Stomach (tissue), 9 donors: ENCODE measurements around the gene PLCG2. TPM values are rescaled to one million over a fixed set of nuclear protein-coding genes. Genes with fewer than 3 reads are reported as not detected.

Experiments used
- DNase-seq, 2 donors: peaks; one replicate each; pipeline versions ENCODE4 v3.0.0 to v3.0.0-alpha.2; 2013 to 2019
- H3K27ac ChIP-seq, 5 donors: fragments of 200-600 bp in 4 of 5; sonication (generic) in 4 of 5; one replicate each; pipeline ENCODE4 v1.5.1; 2013 to 2019; ENCODE audit warnings: mild to moderate bottlenecking in 1 of 5, moderate library complexity in 1 of 5
- H3K27me3 ChIP-seq, 3 donors: fragments of 200-600 bp; sonication (generic); one replicate each; pipeline ENCODE4 v1.5.1; 2017 to 2019; ENCODE audit warnings: mixed run types in 1 of 3
- H3K36me3 ChIP-seq, 4 donors: fragments of 200-600 bp; sonication (generic); 1 replicate in 3 of 4; 2 replicates in 1 of 4; pipeline ENCODE4 v1.5.1; 2016 to 2019
- H3K4me1 ChIP-seq, 4 donors: fragments of 200-600 bp; sonication (generic); one replicate each; pipeline ENCODE4 v1.5.1; 2016 to 2019
- H3K4me3 ChIP-seq, 4 donors: fragments of 200-600 bp; sonication (generic) in 3 of 4; one replicate each; pipeline ENCODE4 v1.5.1; 2016 to 2019; ENCODE audit warnings: mild to moderate bottlenecking in 1 of 4
- H3K9me3 ChIP-seq, 4 donors: fragments of 200-600 bp; sonication (generic); one replicate each; pipeline ENCODE4 v1.5.1; 2016 to 2019
- CTCF ChIP-seq, 7 experiments: fragments of 450-650 bp in 4 of 7; fragments of 200-600 bp in 3 of 7; sonication (generic) in 3 of 7; IDR thresholded peaks; one replicate each; pipeline ENCODE4 v1.5.1; 2016 to 2019; ENCODE audit warnings: antibody characterized with exemption in 7 of 7, control low read depth in 2 of 7, mild to moderate bottlenecking in 1 of 7
- EP300 ChIP-seq: sonication (generic); formaldehyde crosslinking; IDR thresholded peaks from one replicate; pipeline ENCODE4 v1.6.1; 2017; ENCODE audit warnings: antibody characterized with exemption
- POLR2A ChIP-seq, 4 donors: fragments of 450-650 bp; IDR thresholded peaks; one replicate each; pipeline ENCODE4 v1.6.1; 2016; ENCODE audit warnings: antibody characterized with exemption in 4 of 4, control low read depth in 2 of 4, mild to moderate bottlenecking in 1 of 4, moderate library complexity in 1 of 4
- POLR2AphosphoS5 ChIP-seq, 3 donors: sonication (generic); formaldehyde crosslinking; IDR thresholded peaks; one replicate each; pipeline ENCODE4 v1.6.1; 2016; ENCODE audit warnings: antibody characterized with exemption in 3 of 3
- WGBS, 5 donors: extraction: QIAGEN DNeasy Blood & Tissue Kit in 3 of 5; methylation state at CpG; one replicate each; pipeline versions ENCODE4 v1.1.5 to v1.1.7; 2013 to 2018; 5-methylcytosine and 5-hydroxymethylcytosine counted together
- intact Hi-C: fragments of 100-400 bp; cut with DNase I; formaldehyde crosslinking; loops from one replicate; pipeline ENCODE4 v1.15.1; 2023; ENCODE audit warnings: low total_unique reads
- polyA plus RNA-seq, 3 donors: library from polyadenylated mRNA; stranded (reverse); fragments of 200-250 nt; gene quantifications; one replicate each; pipeline ENCODE4 v1.2.3, GENCODE V29; 2013
- total RNA-seq, 5 donors: library from RNA; depleted of rRNA; stranded (reverse); fragments of >200 nt; gene quantifications; one replicate each; pipeline versions ENCODE4 v1.1.0 to v1.2.3, GENCODE V29; 2014 to 2016
- donor health status: healthy with polysubstance abuse.
- donor health status: Bipolar disorder and iron deficiency.
- donor health status: healthy.

PLCG2 gene
- total and polyA plus RNA-seq, 8 donors = 0.87 to 68.5 (median 11.1) TPM

GRCh38 chr16:81878529-81878928 is 99.4 kb downstream of the PLCG2 start:
- peaks cover 0 to 10% (median 7%) of the 10 kb centered on the region in 4 donors for H3K4me1 ChIP-seq
- H3K4me3 ChIP-seq = no peak overlapping the region
- TF ChIP-seq CTCF (IDR thresholded peaks at IDR 0.05) (no peak), EP300 (no peak), POLR2AphosphoS5 (IDR thresholded peaks at IDR 0.05) (no peak), POLR2A (IDR thresholded peaks at IDR 0.05) (no peak)
- no peak for DNase-seq
- H3K27me3 ChIP-seq = no peaks in the 10 kb centered on the region
- H3K36me3 ChIP-seq = peaks cover 0 to 5% (median 0%) of the 10 kb centered on the region in 4 donors
- WGBS, 5 donors = 85 to 87% (median 85%) methylated on average over 10 of the region's 10 CpGs
- H3K9me3 ChIP-seq = no peaks in the 10 kb centered on the region
- intact Hi-C loops = no loop called here
- H3K27ac ChIP-seq = no peak overlapping the region

GRCh38 chr16:81879625-81880024 is 100.5 kb downstream of the PLCG2 start:
- TF ChIP-seq POLR2AphosphoS5 (IDR thresholded peaks at IDR 0.05) (no peak), EP300 (no peak), CTCF (IDR thresholded peaks at IDR 0.05) (no peak), POLR2A (IDR thresholded peaks at IDR 0.05) (no peak)
- no peaks in the 10 kb centered on the region for H3K4me1 ChIP-seq
- 71 to 81% (median 73%) methylated on average over 7 of the region's 7 CpGs for WGBS, 5 donors
- H3K4me3 ChIP-seq = no peak overlapping the region
- no peak overlapping the region for H3K27ac ChIP-seq
- no peaks in the 10 kb centered on the region for H3K9me3 ChIP-seq
- intact Hi-C loops = no loop called here
- H3K27me3 ChIP-seq = no peaks in the 10 kb centered on the region
- no peak for DNase-seq
- peaks cover 0 to 8% (median 0%) of the 10 kb centered on the region in 4 donors for H3K36me3 ChIP-seq

- 84 to 93% (median 85%) methylated on average over 13 of the region's 13 CpGs for WGBS, 5 donors
- TF ChIP-seq POLR2A (IDR thresholded peaks at IDR 0.05) = no peak
- no peak for TF ChIP-seq CTCF (IDR thresholded peaks at IDR 0.05)
- no peak for TF ChIP-seq EP300
- no peak for TF ChIP-seq POLR2AphosphoS5 (IDR thresholded peaks at IDR 0.05)
These were observed 101.7 kb downstream of the PLCG2 start for GRCh38 chr16:81880816-81881215.

GRCh38 chr16:81881228-81881627 is 102.1 kb downstream of the PLCG2 start:
- 95 to 99% (median 97%) methylated on average over 2 of the region's 2 CpGs for WGBS, 5 donors
- intact Hi-C loops = no loop called here
- Histone ChIP-seq H3K9me3 (no peaks in the 10 kb centered on the region), H3K27me3 (no peaks in the 10 kb centered on the region), H3K4me3 (no peak overlapping the region), H3K36me3 (peaks cover 0 to 8% (median 0%) of the 10 kb centered on the region in 4 donors), H3K27ac (no peak overlapping the region), H3K4me1 (no peaks in the 10 kb centered on the region)
- DNase-seq = no peak
- TF ChIP-seq CTCF (IDR thresholded peaks at IDR 0.05) = no peak
- TF ChIP-seq EP300 = no peak
- no peak for TF ChIP-seq POLR2AphosphoS5 (IDR thresholded peaks at IDR 0.05)
- TF ChIP-seq POLR2A (IDR thresholded peaks at IDR 0.05) = no peak

More at GRCh38 chr16:81880816-81881215, 101.7 kb downstream of the PLCG2 start:
- H3K27ac ChIP-seq = no peak overlapping the region
- no peak overlapping the region for H3K4me3 ChIP-seq
- peaks cover 0 to 8% (median 0%) of the 10 kb centered on the region in 4 donors for H3K36me3 ChIP-seq
- DNase-seq = no peak
- no peaks in the 10 kb centered on the region for H3K27me3 ChIP-seq
- no peaks in the 10 kb centered on the region for H3K4me1 ChIP-seq
- H3K9me3 ChIP-seq = no peaks in the 10 kb centered on the region
- intact Hi-C loops = no loop called here
